ENCODE measurements around the gene OTOP2. TPM values are rescaled to one million over a fixed set of nuclear protein-coding genes. Genes with fewer than 3 reads are reported as not detected.

OTOP2 gene
- total and polyA plus RNA-seq, 8 donors, result 0.15 to 3.2 TPM; not detected in 6

GRCh38 chr17:74892013-74892841 is 31.8 kb upstream of the OTOP2 start:
- Histone ChIP-seq H3K4me1 (peaks cover 11 to 14% (median 13%) of the 10 kb centered on the region in 4 donors), H3K36me3 (no peaks in the 10 kb centered on the region), H3K9me3 (no peaks in the 10 kb centered on the region), H3K27ac (no peak overlapping the region), H3K4me3 (no peak overlapping the region), H3K27me3 (peaks cover 12 to 93% (median 48%) of the 10 kb centered on the region in 3 donors)
- no peak for TF ChIP-seq POLR2A (IDR thresholded peaks at IDR 0.05)
- TF ChIP-seq POLR2AphosphoS5 (IDR thresholded peaks at IDR 0.05), result no peak
- TF ChIP-seq EP300 (IDR thresholded peaks at IDR 0.05), result no peak
- no peak for TF ChIP-seq CTCF (IDR thresholded peaks at IDR 0.05)
- DNase-seq, result no peak
- intact Hi-C loops (cut with DNase I; ENCODE audit: low total_unique reads), result no loop called here
- WGBS, 5 donors, result 55 to 71% (median 60%) methylated on average over 15 to 20 of the region's 20 CpGs

GRCh38 chr17:74892974-74893911 is 30.8 kb upstream of the OTOP2 start, which contains the start of gene FADS6:
Gene FADS6, minus strand, starts transcription at chr17:74893633. Its CDS starts 38 bp downstream, at chr17:74893595.
- WGBS, 5 donors, result 4 to 6% (median 4%) methylated on average over 31 to 86 of the region's 86 CpGs
- no peaks in the 10 kb centered on the region for H3K36me3 ChIP-seq
- H3K4me1 ChIP-seq, result peaks cover 11 to 14% (median 13%) of the 10 kb centered on the region in 4 donors
- H3K27me3 ChIP-seq, result peaks cover 12 to 93% (median 48%) of the 10 kb centered on the region in 3 donors
- peak within 1 kb of the TSS; percentile 36 to 48 (median 37) for H3K4me3 ChIP-seq
- peak in 1 of 2 donors; percentile 56 for DNase-seq
- no peaks in the 10 kb centered on the region for H3K9me3 ChIP-seq
- intact Hi-C loops (cut with DNase I; ENCODE audit: low total_unique reads), result no loop called here
- TF ChIP-seq EP300 (IDR thresholded peaks at IDR 0.05) (no peak), POLR2A (IDR thresholded peaks at IDR 0.05) (no peak), POLR2AphosphoS5 (IDR thresholded peaks at IDR 0.05) (no peak)
- H3K27ac ChIP-seq, result no peak within 1 kb of the TSS

- no peak for DNase-seq
- H3K27ac ChIP-seq, result no peak overlapping the region
- WGBS, 5 donors, result 27 to 37% (median 28%) methylated on average over 12 to 22 of the region's 22 CpGs
- no peaks in the 10 kb centered on the region for H3K9me3 ChIP-seq
- H3K4me3 ChIP-seq, result peak overlapping the region; percentile 36 to 48 (median 37)
- H3K36me3 ChIP-seq, result no peaks in the 10 kb centered on the region
- intact Hi-C loops (cut with DNase I; ENCODE audit: low total_unique reads), result no loop called here
- peaks cover 12 to 88% (median 48%) of the 10 kb centered on the region in 3 donors for H3K27me3 ChIP-seq
- TF ChIP-seq POLR2A (IDR thresholded peaks at IDR 0.05) (no peak), CTCF (IDR thresholded peaks at IDR 0.05) (no peak), EP300 (IDR thresholded peaks at IDR 0.05) (no peak), POLR2AphosphoS5 (IDR thresholded peaks at IDR 0.05) (no peak)
- H3K4me1 ChIP-seq, result peaks cover 11 to 14% (median 13%) of the 10 kb centered on the region in 4 donors
Observed at GRCh38 chr17:74893936-74894671, 30.0 kb upstream of the OTOP2 start.

DNA sequence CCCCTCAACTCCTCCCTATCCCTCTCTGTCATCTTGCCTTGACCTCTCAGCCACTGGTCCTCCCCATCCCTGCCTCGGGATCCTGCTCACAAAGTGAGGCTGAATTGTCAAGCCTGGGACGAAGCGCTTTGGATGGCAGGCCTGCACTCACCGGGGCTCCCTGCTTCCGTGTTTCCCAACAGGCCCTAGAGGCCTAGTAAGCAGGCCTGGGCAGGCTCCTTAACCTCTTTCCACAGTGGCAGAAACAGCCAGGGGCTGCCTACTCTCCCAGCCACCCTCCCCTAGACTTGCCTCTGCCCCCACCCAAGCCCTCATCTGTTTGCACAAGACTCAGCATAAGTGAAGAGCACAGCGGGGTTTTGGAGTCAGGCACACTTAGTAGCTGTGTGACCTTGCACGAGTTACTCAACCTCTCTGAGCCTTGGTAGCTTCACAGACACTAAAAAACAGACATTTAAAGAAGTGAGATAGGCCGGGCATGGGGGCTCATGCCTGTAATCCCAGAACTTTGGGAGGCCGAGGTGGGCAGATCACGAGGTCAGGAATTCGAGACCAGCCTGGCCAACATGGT is 25.6 kb upstream of the OTOP2 start:
- TF ChIP-seq POLR2AphosphoS5 (IDR thresholded peaks at IDR 0.05) (no peak), CTCF (IDR thresholded peaks at IDR 0.05) (no peak), POLR2A (IDR thresholded peaks at IDR 0.05) (no peak), EP300 (IDR thresholded peaks at IDR 0.05) (no peak)
- intact Hi-C loops (cut with DNase I; ENCODE audit: low total_unique reads), result no loop called here
- H3K27ac ChIP-seq, result no peak overlapping the region
- no peak overlapping the region for H3K4me3 ChIP-seq
- no peaks in the 10 kb centered on the region for H3K36me3 ChIP-seq
- 80 to 88% (median 81%) methylated on average over 11 of the region's 11 CpGs for WGBS, 5 donors
- H3K4me1 ChIP-seq, result peaks cover 4 to 16% (median 5%) of the 10 kb centered on the region in 4 donors
- no peaks in the 10 kb centered on the region for H3K9me3 ChIP-seq
- peaks cover 4 to 86% (median 46%) of the 10 kb centered on the region in 3 donors for H3K27me3 ChIP-seq
- no peak for DNase-seq
